HepG2 (cell line): ENCODE results near the gene EML2.

ENCODE experiments used
- CTCF ChIP-seq: sonication (generic); formaldehyde crosslinking; IDR thresholded peaks from 2 replicates; pipeline ENCODE4 v1.5.0; 2020; ENCODE audit warnings: mild to moderate bottlenecking, missing genetic modification reagents, moderate library complexity
- MYC ChIP-seq: sonication (generic); formaldehyde crosslinking; IDR thresholded peaks from 2 replicates; pipeline ENCODE4 v1.9.0; 2021; ENCODE audit warnings: missing genetic modification reagents, borderline replicate concordance
- SMYD3 ChIP-seq: sonication (generic); formaldehyde crosslinking; IDR thresholded peaks from 2 replicates; pipeline ENCODE4 v1.8.1; 2023; ENCODE audit warnings: mild to moderate bottlenecking, missing genetic modification reagents
- ZNF232 ChIP-seq: sonication (generic); formaldehyde crosslinking; IDR thresholded peaks from 2 replicates; pipeline ENCODE4 v1.4.0; 2020; ENCODE audit warnings: missing genetic modification reagents, borderline replicate concordance
- ZNF720 ChIP-seq: sonication (generic); formaldehyde crosslinking; IDR thresholded peaks from 2 replicates; pipeline ENCODE4 v1.4.0; 2020; ENCODE audit warnings: missing genetic modification reagents

GRCh38 chr19:45574526-45574925 is 64.7 kb downstream of the EML2 start:
- TF ChIP-seq ZNF720 (CRISPR knock-in tag) (no peak), SMYD3 (CRISPR knock-in tag) (no peak), ZNF232 (no peak), CTCF (CRISPR knock-in tag) (no peak), MYC (CRISPR knock-in tag) (no peak)
